ENCODE measurements around the gene LLPH.

- TF ChIP-seq ZNF121 (CRISPR knock-in tag; IDR thresholded peaks at IDR 0.05) (no peak), JUN (CRISPR knock-in tag; IDR thresholded peaks at IDR 0.05) (no peak), CREB1 (CRISPR knock-in tag; IDR thresholded peaks at IDR 0.05) (no peak), FOXJ3 (CRISPR knock-in tag; IDR thresholded peaks at IDR 0.05; ENCODE audit: borderline replicate concordance) (no peak)
- TF ChIP-seq, protein P1, sequence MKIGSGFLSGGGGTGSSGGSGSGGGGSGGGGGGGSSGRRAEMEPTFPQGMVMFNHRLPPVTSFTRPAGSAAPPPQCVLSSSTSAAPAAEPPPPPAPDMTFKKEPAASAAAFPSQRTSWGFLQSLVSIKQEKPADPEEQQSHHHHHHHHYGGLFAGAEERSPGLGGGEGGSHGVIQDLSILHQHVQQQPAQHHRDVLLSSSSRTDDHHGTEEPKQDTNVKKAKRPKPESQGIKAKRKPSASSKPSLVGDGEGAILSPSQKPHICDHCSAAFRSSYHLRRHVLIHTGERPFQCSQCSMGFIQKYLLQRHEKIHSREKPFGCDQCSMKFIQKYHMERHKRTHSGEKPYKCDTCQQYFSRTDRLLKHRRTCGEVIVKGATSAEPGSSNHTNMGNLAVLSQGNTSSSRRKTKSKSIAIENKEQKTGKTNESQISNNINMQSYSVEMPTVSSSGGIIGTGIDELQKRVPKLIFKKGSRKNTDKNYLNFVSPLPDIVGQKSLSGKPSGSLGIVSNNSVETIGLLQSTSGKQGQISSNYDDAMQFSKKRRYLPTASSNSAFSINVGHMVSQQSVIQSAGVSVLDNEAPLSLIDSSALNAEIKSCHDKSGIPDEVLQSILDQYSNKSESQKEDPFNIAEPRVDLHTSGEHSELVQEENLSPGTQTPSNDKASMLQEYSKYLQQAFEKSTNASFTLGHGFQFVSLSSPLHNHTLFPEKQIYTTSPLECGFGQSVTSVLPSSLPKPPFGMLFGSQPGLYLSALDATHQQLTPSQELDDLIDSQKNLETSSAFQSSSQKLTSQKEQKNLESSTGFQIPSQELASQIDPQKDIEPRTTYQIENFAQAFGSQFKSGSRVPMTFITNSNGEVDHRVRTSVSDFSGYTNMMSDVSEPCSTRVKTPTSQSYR (CRISPR knock-in tag; IDR thresholded peaks at IDR 0.05) = no peak
- TF ChIP-seq, protein P2, sequence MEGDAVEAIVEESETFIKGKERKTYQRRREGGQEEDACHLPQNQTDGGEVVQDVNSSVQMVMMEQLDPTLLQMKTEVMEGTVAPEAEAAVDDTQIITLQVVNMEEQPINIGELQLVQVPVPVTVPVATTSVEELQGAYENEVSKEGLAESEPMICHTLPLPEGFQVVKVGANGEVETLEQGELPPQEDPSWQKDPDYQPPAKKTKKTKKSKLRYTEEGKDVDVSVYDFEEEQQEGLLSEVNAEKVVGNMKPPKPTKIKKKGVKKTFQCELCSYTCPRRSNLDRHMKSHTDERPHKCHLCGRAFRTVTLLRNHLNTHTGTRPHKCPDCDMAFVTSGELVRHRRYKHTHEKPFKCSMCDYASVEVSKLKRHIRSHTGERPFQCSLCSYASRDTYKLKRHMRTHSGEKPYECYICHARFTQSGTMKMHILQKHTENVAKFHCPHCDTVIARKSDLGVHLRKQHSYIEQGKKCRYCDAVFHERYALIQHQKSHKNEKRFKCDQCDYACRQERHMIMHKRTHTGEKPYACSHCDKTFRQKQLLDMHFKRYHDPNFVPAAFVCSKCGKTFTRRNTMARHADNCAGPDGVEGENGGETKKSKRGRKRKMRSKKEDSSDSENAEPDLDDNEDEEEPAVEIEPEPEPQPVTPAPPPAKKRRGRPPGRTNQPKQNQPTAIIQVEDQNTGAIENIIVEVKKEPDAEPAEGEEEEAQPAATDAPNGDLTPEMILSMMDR (IDR thresholded peaks at IDR 0.05) = no peak
- TF ChIP-seq, protein P3, sequence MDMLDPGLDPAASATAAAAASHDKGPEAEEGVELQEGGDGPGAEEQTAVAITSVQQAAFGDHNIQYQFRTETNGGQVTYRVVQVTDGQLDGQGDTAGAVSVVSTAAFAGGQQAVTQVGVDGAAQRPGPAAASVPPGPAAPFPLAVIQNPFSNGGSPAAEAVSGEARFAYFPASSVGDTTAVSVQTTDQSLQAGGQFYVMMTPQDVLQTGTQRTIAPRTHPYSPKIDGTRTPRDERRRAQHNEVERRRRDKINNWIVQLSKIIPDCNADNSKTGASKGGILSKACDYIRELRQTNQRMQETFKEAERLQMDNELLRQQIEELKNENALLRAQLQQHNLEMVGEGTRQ (CRISPR knock-in tag; IDR thresholded peaks at IDR 0.05) = no peak
These were observed 30.2 kb upstream of the LLPH start for GRCh38 chr12:66160704-66161103.

Data from WTC11 (cell line).